HG03060 (cell line): ENCODE results near the gene RAB11FIP3.

Source experiments
- ATAC-seq: cut with Tn5 transposase; IDR thresholded peaks from one replicate; pipeline ENCODE4 v1.9.1; 2021; ENCODE audit warnings: low read depth, moderate number of reproducible peaks; ENCODE audit not compliant: unreplicated experiment

RAB11FIP3 gene

GRCh38 chr16:548586-548985, 123.1 kb downstream of the RAB11FIP3 start:
- ATAC-seq: no peak

- ATAC-seq: no peak
These were observed 124.3 kb downstream of the RAB11FIP3 start for GRCh38 chr16:549544-550263.

DNA sequence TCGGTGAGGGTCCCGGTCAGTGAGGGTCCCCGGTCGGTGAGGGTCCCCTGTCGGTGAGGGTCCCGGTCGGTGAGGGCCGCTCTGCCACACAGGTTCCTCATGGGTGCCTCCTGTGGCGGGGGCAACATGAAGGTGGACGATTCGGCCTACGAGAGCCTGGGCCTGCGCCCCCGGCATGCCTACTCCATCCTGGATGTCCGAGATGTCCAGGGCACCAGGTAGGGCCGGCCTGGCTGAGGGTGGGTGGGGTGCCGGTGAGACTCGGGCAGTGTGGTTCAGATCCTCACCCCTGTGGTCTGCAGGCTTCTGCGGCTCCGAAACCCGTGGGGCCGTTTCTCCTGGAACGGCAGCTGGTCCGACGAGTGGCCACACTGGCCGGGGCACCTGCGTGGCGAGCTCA, 125.8 kb downstream of the RAB11FIP3 start:
- no peak for ATAC-seq

DNA sequence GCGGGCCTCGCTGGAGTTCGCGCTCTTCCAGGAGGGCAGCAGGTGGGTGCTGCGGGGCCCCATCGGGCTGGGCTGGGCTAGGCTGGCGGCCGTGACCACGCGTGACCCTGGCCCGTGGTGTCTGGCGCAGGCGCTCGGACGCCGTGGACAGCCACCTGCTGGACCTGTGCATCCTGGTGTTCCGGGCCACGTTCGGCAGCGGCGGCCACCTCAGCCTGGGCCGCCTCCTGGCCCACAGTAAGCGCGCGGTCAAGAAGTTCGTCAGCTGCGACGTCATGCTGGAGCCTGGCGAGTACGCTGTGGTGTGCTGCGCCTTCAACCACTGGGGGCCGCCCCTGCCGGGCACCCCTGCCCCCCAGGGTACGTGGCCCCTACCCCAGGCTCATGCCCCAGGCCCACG, 126.7 kb downstream of the RAB11FIP3 start:
- ATAC-seq: no peak

DNA sequence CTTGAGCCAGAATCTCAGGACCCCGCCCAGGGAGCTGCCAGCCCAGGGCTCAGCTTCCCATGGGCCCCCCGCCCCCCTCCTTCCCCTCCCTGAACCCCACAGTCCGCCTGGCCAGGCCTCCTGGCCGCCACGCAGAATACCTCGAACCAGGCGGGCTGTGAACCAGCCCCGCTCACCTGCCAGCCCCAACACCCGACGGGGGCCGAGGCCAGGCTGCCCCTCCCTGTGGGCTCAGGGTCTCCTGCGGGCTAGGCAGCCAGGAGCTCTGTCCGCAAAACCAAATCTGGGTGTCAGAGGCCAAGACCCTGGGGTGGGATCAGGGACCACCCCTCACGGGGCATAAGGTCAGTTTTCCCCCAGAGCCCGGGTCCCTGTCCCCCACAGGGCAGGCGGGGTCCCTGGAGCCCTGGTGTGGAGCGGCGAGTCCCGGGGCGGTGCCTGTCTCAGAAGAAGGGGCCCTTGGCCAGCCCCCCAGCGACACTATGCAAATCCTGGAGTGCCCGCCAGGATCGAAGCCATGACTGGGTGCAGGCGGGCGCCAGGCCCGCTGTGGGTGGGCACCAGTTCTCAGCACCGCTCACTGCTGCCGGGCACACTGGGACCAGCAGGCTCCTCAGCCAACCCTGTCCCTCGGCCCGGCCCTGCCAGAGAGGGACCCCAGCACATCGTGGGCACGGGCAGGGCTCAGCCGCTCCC, 128.3 kb downstream of the RAB11FIP3 start:
- no peak for ATAC-seq

GRCh38 chr16:554297-554621, 128.8 kb downstream of the RAB11FIP3 start:
- ATAC-seq: no peak

DNA sequence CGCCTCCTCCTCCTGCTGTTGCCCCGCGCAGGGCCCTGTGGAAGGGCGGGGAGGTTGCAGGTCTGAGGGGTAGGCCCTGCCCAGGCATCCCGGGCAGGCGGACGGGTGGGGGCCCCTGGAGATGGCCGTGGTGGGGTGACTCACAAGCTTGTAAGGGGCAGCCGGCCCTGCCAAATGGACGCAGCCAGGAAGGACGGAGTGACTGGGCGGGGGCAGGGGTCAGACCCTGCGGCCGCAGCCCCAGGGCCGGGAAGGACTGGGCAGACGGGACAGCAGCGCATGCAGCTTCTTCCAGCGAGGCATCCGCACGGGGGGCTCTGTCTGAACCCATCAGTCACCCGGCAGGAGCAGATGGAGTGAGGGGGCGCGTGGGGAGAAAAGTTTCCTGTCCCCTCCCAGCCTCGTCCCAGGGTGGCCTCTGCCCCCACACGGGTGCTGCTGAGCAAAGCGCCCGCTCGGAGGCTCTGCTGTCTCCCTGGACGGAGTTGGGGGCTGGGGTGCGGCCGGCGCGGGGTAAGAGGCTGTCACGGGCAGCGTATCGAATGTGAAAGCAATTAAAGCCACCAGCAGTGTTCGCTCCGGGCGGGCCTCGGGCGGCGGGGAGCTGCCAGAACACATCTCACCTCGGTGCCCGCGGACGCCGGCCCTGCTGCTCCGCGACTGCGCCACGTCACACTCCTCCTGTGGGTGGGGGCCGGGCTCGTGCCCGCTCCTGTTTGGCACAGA, 129.4 kb downstream of the RAB11FIP3 start:
- ATAC-seq: no peak

DNA sequence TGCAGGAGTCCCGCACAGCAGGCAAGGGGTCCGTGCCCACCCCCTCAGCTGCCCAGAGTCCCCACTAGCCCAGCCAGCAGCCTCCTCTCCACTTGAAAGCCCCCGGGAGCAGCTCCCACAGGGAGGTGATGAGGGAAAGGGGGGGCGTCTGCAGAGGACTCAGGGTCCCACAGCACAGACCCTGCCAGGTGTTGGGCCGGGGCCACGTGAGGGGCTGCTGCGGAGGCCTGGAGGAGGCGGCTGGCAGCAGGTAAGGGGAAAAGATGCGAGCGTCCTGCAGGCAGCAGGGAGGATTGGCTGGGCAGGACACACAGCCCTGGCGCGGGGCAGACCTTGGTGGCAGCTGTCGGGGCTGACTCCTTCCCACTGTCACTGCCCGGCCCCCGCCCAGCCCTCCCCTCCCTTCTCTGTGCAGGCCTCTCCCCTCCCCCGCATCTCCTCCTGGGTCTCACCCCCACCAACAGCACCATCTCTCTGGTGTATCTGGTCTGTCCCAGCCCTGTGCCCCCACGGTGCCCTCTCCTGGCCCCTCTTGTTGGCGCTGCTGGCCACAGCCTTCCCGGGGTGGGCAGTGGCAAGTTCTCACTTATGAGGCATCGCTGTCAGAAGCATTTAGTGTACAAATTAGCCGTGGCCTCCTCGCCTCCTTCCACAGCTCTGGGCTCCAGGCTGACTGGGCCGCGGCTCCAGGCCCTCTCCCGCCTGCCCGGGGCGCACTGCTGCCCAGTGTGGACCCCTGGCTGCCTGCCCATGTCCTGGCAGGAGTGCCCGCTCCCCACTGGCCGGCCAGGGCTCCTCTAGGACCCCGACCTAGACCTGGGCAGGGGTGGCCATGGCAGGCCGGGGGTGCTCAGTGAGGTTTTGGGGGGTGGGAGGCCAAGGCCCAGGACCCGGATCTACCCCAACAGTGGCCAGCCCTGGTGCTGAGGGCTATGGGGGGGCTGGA, 130.4 kb downstream of the RAB11FIP3 start:
- ATAC-seq: no peak

DNA sequence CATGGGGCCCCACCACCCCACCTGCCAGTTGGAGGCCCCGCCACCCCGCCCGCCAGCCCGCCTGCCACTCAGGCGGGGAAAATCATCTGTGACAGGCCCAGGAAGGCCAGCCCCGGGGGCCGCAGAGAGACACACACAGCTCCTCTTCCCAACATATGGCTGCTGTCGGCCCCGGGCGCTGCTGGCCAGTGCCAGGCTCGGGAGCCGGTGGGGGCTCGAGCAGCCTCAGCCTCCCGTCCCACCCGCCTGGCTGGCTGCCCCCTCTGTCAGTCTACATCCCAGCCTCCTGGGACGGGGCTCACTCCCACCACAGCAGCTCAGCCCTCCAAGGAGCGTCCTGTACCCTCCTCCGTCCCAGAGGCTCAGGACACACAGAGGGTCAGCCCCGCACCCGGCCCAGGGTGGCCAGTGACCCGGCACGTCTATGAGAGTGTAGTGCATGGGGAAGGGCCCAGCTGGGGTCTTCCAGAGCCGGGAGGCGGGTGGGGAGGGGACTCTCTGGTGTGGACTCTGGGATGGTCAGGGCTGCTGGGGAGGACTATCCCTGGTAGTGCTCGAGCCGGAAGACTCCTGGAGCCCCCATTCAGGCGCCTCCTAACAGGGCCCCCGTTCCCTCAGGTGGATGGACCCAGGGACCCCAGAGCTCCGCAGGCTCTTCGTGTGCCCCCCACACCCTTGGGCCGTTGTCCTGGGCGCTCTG, 131.2 kb downstream of the RAB11FIP3 start:
- no peak for ATAC-seq

DNA sequence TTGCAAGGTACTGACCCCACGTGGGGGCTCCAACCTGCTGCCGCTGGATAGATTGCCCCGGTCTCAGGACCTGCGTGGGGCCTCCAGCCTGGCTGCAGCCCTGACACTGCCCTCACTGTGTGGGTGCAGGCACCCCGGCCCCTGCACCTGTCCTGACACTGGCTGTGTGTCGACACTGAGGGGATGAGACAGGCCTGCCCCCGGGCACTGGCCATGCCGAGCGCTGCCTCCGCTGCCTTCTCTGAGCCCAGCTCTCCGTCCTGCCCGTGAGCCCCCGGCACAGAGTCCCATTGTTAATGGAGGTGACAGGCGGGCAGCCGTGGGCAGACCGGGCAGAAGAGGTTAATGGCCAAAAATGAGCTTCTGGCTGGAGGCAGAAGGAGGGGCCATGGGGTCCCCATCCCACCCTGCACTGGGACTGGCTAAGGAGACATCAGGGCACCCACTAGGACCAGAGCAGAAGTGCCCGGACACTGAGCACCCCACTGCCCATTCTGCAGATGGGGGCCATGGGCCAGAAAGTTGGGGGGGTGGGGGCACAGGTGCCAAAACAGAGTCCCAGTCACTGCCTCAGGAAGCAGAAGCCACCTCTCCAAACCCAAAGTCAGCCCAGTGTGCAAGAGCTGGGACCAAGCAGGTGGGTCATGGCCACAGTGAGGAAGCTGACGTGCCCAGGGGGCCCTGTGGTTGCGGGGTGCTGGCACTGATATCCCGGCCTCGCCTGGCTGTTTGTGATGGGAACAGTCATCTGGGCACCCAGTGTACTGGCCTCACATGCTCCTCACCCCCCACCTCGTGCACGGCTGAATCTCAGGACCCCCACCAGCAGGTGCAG, 132.2 kb downstream of the RAB11FIP3 start:
- no peak for ATAC-seq

GRCh38 chr16:558298-559020, 133.0 kb downstream of the RAB11FIP3 start:
- ATAC-seq: no peak

DNA sequence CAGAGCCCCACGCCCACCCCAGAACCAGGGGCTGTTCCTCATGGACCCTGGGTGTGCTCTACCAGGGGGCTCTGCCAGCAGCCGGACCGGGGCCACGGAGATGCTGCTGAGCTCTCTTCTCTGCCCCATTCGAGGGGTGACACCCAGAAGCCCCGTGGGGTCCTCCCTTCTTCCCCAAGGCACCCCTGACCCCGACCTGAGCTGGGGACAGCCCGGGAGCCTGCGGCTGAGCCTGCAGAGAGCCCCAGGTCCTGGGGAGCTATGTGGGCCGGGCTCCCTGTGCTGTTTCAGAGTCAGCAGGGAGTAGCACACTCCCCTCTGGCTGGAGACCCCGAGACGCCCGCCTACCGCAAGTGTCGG, 133.6 kb downstream of the RAB11FIP3 start:
- ATAC-seq: no peak

DNA sequence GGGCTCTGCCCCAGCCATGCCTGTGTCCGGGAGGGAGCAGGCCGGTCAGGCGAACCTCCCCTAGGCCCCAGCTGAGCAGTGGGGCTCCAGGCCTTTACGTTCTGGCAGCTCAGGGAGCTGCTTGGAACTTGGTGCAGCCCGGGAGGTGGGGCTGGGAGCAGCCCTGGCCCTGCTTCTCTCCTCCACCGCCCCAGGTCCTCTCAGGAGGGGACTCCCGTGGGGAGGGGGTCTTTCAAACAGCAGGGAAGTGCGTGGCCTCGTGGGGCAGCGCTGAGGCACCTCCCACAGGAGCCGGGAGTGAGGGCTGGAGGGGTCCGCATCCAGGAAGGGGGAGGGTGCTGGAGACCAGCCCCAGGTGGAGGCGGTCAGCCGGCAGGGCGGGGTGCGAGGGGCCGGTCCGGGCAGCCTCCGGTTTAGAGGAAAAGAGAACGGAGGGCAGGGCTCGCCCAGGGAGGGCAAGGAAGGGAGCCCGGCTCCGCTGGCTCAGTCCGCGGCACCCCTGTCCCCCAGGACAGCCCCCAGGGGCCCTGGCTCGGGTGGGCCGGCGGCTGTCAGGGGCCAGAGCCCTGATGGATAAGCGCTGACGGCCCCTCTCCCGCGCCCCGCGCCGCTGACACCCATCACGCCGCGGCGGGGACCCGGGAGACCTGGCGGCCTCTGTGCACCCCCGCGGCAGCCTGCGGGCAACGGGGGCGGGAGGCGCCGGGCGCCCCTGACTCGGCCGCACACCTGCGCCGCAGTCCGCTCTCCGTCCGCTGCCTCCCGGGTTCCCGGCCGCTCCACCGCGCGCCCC, 134.2 kb downstream of the RAB11FIP3 start:
- no peak for ATAC-seq

DNA sequence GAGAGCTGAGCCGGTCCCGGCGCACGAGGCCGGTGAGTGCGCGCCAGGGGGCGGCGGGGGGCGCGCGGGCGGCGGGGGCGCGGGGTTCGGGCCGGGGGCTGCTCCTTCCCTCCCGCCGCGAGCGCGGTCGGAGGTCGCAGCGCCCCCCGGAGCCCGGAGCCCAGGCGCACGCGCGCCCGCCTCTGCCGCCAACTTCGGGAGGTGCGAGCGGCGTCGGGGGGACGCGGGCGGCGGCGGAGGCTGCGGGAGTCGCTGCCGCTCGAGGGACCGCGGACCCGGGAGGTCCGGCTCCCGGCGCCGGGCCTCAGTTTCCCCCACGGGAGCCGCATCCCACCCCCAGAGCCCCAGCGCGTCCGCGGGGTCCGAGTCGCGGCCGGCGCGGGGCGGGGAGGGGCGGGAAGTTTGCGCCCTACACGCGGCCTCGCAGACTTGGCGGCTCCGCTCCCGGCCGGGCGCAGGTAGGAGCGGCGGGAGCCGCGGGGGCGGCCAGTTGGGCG, 134.8 kb downstream of the RAB11FIP3 start, which contains the start of gene PRR35:
PRR35 (plus strand) TSS at position 191 of the 497 bp plus-strand sequence. CDS start 2,901 bp downstream, outside the sequence.
- ATAC-seq: no peak

DNA sequence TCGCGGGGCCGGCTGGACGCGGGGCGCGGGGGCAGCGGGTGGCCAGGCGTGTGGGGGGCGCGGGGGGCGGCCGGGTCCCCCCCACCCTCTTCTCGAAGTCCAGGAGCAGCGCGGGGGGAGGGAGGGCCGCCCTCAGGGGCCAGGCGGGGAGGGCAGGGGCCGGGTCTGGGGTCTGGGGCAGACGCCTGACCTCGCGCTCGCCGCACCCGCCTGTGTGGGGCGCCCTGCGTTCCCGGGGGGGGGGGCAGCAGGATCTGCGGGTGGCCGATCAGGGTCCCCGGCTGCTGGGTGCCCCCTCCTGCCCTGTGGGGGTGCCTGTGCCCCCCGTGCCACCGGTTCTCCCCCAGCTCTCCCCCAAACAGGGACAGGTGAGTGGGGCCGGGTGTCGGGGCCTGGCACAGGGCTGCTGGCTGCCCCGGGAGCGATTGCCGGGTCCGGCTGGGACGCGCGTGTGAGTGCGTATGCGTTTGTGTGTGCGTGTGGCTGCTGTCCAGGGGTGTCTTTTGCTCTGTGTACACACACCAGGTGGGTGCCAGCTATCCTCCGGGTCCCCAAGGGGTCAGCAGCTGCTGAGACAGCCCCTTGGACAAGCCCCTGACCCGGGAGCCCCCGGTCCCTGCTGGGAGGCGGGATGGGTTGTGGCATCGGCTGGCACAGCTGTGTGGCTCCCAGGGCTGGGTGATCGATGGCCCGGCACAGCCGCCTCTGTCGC, 135.4 kb downstream of the RAB11FIP3 start:
- ATAC-seq: no peak

GRCh38 chr16:561413-561794, 136.0 kb downstream of the RAB11FIP3 start:
- no peak for ATAC-seq
